SK-N-SH (cell line): ENCODE data around the gene WDR90. TPM values are rescaled to one million over a fixed set of nuclear protein-coding genes. Genes with fewer than 3 reads are reported as not detected.
A peak's percentile ranks its signal among the peaks of the same experiment; 100 is the strongest.

Experiments used
- CTCF ChIP-seq: fragments of 200-600 bp; sonication (generic); IDR thresholded peaks from 2 replicates; pipeline ENCODE4 v1.6.1; 2017; ENCODE audit warnings: antibody characterized with exemption, mild to moderate bottlenecking, moderate library complexity
- EZH2phosphoT487 ChIP-seq: fragments of 200-600 bp; sonication (generic); IDR thresholded peaks from 2 replicates; pipeline ENCODE4 v1.6.1; 2017; ENCODE audit warnings: low read depth, mixed run types, mild to moderate bottlenecking, antibody characterized with exemption, moderate library complexity, borderline replicate concordance
- JUND ChIP-seq: IDR thresholded peaks from 2 replicates; pipeline ENCODE4 v1.4.0; 2012
- MEF2A ChIP-seq: IDR thresholded peaks from 2 replicates; pipeline ENCODE4 v1.4.0; 2012; ENCODE audit warnings: low read depth, borderline replicate concordance
- NRF1 ChIP-seq: IDR thresholded peaks from 2 replicates; pipeline ENCODE4 v1.6.1; 2012; ENCODE audit warnings: low read depth, mild to moderate bottlenecking, low read length
- POLR2AphosphoS5 ChIP-seq: IDR thresholded peaks from 2 replicates; pipeline ENCODE4 v1.6.1; 2012; ENCODE audit warnings: low read depth, low read length
- RCOR1 ChIP-seq: fragments of 150-350 bp; IDR thresholded peaks from 2 replicates; pipeline ENCODE4 v1.6.1; 2017; ENCODE audit warnings: antibody characterized with exemption, low read length
- REST ChIP-seq: IDR thresholded peaks from 2 replicates; pipeline ENCODE4 v1.6.1; 2012; ENCODE audit warnings: mild to moderate bottlenecking, low read depth, low read length, moderate library complexity
- RFX5 ChIP-seq: IDR thresholded peaks from 2 replicates; pipeline ENCODE4 v1.6.1; 2012; ENCODE audit warnings: mild to moderate bottlenecking, improper control_type of control experiment, low read length
- RXRA ChIP-seq: IDR thresholded peaks from 2 replicates; pipeline ENCODE4 v1.4.0; 2012; ENCODE audit warnings: low read depth, mild to moderate bottlenecking, borderline replicate concordance
- SMC3 ChIP-seq: IDR thresholded peaks from 2 replicates; pipeline ENCODE4 v1.6.1; 2012; ENCODE audit warnings: low read depth, low read length, improper control_type of control experiment
- polyA plus RNA-seq, 3 experiments: library from polyadenylated mRNA; depleted of rRNA; stranded (reverse); fragments of >200 nt; gene quantifications; 2 replicates each; pipeline ENCODE4 v1.2.3, GENCODE V29; 2012
- TF ChIP-seq, protein P1 (sequence below): IDR thresholded peaks from 2 replicates; pipeline ENCODE4 v1.4.0; 2012; ENCODE audit warnings: low read depth
- TF ChIP-seq, protein P2 (sequence below): IDR thresholded peaks from 2 replicates; pipeline ENCODE4; 2012
- TF ChIP-seq, protein P3 (sequence below): IDR thresholded peaks from 2 replicates; pipeline ENCODE4 v1.4.0; 2012; ENCODE audit warnings: low read depth, borderline replicate concordance

WDR90 gene
- polyA plus RNA-seq, 1 of the 3 experiments (the other 2 are of a cell fraction), result 32.0 TPM

DNA sequence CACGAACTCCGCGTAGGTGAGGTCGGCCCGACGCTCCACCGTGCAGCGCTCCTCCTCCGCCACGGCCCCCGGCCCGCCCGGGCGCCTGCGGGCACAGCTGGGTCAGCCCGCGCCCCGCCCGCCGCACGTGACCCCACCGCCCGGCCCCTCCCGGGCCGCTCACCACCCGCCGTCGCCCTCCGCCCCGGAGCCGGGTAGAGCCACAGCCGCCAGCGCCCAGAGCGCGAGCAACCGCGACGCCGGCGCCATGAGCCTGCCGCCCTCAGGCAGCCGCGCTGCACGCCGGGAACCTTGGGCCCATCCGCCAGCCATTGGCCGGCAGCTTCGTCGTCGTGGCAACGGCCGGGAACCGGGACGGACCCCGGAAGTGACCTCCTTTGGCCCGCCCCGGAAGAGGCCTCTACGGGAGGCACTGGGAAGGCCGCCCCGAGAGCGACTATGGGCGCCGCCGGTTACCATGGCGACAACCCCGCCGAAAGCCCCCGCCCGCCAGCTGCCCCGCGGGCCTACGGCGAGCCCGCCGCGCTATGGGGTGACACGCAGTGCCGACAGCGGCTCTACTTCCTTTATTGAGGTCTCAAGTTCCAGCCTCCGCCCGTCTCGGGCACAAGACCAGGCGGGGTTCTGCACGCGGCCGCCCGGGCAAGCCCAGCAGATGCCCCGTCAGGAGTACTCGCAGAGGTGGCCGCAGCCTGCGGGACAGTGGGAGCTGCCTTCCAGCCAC is 35.1 kb downstream of the WDR90 start, which contains the start of gene JMJD8 (continued):
- TF ChIP-seq, protein P1, sequence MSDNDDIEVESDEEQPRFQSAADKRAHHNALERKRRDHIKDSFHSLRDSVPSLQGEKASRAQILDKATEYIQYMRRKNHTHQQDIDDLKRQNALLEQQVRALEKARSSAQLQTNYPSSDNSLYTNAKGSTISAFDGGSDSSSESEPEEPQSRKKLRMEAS, result peak; percentile 91
- TF ChIP-seq POLR2AphosphoS5, result peak; percentile 81
- TF ChIP-seq RFX5, result no peak
- TF ChIP-seq, protein P2, sequence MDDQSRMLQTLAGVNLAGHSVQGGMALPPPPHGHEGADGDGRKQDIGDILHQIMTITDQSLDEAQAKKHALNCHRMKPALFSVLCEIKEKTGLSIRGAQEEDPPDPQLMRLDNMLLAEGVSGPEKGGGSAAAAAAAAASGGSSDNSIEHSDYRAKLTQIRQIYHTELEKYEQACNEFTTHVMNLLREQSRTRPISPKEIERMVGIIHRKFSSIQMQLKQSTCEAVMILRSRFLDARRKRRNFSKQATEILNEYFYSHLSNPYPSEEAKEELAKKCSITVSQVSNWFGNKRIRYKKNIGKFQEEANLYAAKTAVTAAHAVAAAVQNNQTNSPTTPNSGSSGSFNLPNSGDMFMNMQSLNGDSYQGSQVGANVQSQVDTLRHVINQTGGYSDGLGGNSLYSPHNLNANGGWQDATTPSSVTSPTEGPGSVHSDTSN, result peak; percentile 1
- no peak for TF ChIP-seq EZH2phosphoT487
- no peak; the same call in 1 of the 2 replicates for TF ChIP-seq RXRA
- peak; percentile 6; the same call in 1 of the 2 replicates for TF ChIP-seq JUND
- no peak for TF ChIP-seq RCOR1
- no peak for TF ChIP-seq NRF1
- TF ChIP-seq, protein P3, sequence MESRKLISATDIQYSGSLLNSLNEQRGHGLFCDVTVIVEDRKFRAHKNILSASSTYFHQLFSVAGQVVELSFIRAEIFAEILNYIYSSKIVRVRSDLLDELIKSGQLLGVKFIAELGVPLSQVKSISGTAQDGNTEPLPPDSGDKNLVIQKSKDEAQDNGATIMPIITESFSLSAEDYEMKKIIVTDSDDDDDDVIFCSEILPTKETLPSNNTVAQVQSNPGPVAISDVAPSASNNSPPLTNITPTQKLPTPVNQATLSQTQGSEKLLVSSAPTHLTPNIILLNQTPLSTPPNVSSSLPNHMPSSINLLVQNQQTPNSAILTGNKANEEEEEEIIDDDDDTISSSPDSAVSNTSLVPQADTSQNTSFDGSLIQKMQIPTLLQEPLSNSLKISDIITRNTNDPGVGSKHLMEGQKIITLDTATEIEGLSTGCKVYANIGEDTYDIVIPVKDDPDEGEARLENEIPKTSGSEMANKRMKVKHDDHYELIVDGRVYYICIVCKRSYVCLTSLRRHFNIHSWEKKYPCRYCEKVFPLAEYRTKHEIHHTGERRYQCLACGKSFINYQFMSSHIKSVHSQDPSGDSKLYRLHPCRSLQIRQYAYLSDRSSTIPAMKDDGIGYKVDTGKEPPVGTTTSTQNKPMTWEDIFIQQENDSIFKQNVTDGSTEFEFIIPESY, result 0 out of 2 replicates have a peak, but pooled peaks have one; percentile 41
- no peak for TF ChIP-seq CTCF
- no peak for TF ChIP-seq MEF2A
- TF ChIP-seq REST, result 0 out of 2 replicates have a peak, but pooled peaks have one; percentile 12
- no peak for TF ChIP-seq SMC3
